Mesenchymal stem cell (in vitro differentiated cells and primary cell): ENCODE data around the gene VIT.

Experiments used
- DNase-seq: peaks from one replicate; pipeline ENCODE4 v3.0.0-alpha.2; 2013
- H2AFZ ChIP-seq: one replicate; pipeline ENCODE4 v1.6.1; 2013; ENCODE audit warnings: low read depth, mild to moderate bottlenecking, control low read depth, inconsistent platforms, low read length, moderate library complexity
- H2AK5ac ChIP-seq: 2 replicates; pipeline ENCODE4 v1.6.1; 2013; ENCODE audit warnings: low read length, moderate library complexity, mild to moderate bottlenecking, inconsistent platforms; ENCODE audit not compliant: severe bottlenecking
- H2BK120ac ChIP-seq: one replicate; pipeline ENCODE4 v1.6.1; 2013; ENCODE audit warnings: low read depth, mild to moderate bottlenecking, inconsistent platforms, low read length, moderate library complexity
- H2BK12ac ChIP-seq, 2 experiments: one replicate each; pipeline ENCODE4 v1.6.1; 2013; ENCODE audit warnings: inconsistent platforms in 2 of 2, low read length in 2 of 2, mild to moderate bottlenecking in 2 of 2, moderate library complexity in 2 of 2, control low read depth in 1 of 2
- H2BK15ac ChIP-seq: one replicate; pipeline ENCODE4 v1.6.1; 2013; ENCODE audit warnings: mild to moderate bottlenecking, low read depth, inconsistent platforms; ENCODE audit not compliant: poor library complexity, severe bottlenecking
- H2BK5ac ChIP-seq: 2 replicates; pipeline ENCODE4 v1.6.1; 2013; ENCODE audit warnings: low read depth, mild to moderate bottlenecking, low read length, control low read depth, inconsistent platforms; ENCODE audit not compliant: poor library complexity, severe bottlenecking
- H3K14ac ChIP-seq, 2 experiments: one replicate each; pipeline ENCODE4 v1.6.1; 2013; ENCODE audit warnings: inconsistent platforms in 2 of 2, low read length in 2 of 2, control low read depth in 1 of 2, mild to moderate bottlenecking in 1 of 2, moderate library complexity in 1 of 2
- H3K18ac ChIP-seq, 2 experiments: one replicate each; pipeline ENCODE4 v1.6.1; 2013; ENCODE audit warnings: inconsistent platforms in 2 of 2, low read length in 2 of 2, control low read depth in 1 of 2, low read depth in 1 of 2, mild to moderate bottlenecking in 1 of 2
- H3K23ac ChIP-seq, 2 experiments: one replicate each; pipeline ENCODE4 v1.6.1; 2013; ENCODE audit warnings: inconsistent platforms in 2 of 2, low read length in 2 of 2, mild to moderate bottlenecking in 2 of 2, moderate library complexity in 2 of 2, control low read depth in 1 of 2
- H3K27ac ChIP-seq: 2 replicates; pipeline ENCODE4 v1.5.1; 2013; ENCODE audit warnings: mild to moderate bottlenecking, moderate library complexity, low read length, control low read depth, inconsistent platforms; ENCODE audit not compliant: poor library complexity, severe bottlenecking
- H3K27me3 ChIP-seq, 2 experiments: 2 replicates each; pipeline versions ENCODE4 v1.6.1 to v1.7.0; 2013; ENCODE audit warnings: low read length in 2 of 2, mild to moderate bottlenecking in 2 of 2, moderate library complexity in 2 of 2, control low read depth in 1 of 2, inconsistent platforms in 1 of 2; ENCODE audit not compliant: control insufficient read depth in 1 of 2, insufficient read depth in 1 of 2
- H3K36me3 ChIP-seq, 2 experiments: 2 replicates each; pipeline versions ENCODE4 v1.6.1 to v1.7.0; 2013; ENCODE audit warnings: low read length in 2 of 2, control low read depth in 1 of 2, inconsistent platforms in 1 of 2, low read depth in 1 of 2, mild to moderate bottlenecking in 1 of 2; ENCODE audit not compliant: insufficient read depth in 2 of 2, control insufficient read depth in 1 of 2
- H3K4ac ChIP-seq, 2 experiments: one replicate each; pipeline ENCODE4 v1.6.1; 2013; ENCODE audit warnings: inconsistent platforms in 2 of 2, low read length in 2 of 2, mild to moderate bottlenecking in 2 of 2, moderate library complexity in 2 of 2, control low read depth in 1 of 2, low read depth in 1 of 2
- H3K4me1 ChIP-seq: 2 replicates; pipeline ENCODE4 v1.6.1; 2013; ENCODE audit warnings: low read depth, low read length, control low read depth; ENCODE audit not compliant: control insufficient read depth, insufficient read depth
- H3K4me2 ChIP-seq: 2 replicates; pipeline ENCODE4 v1.6.1; 2013; ENCODE audit warnings: low read length, mild to moderate bottlenecking, inconsistent platforms; ENCODE audit not compliant: poor library complexity, severe bottlenecking
- H3K4me3 ChIP-seq, 2 experiments: 2 replicates each; pipeline versions ENCODE4 v1.5.1 to v1.7.0; 2013; ENCODE audit warnings: low read length in 2 of 2, mild to moderate bottlenecking in 2 of 2, control low read depth in 1 of 2, low read depth in 1 of 2; ENCODE audit not compliant: insufficient read depth in 1 of 2
- H3K79me1 ChIP-seq: replicated peaks from 2 replicates; pipeline ENCODE4 v1.6.1; 2013; ENCODE audit warnings: mild to moderate bottlenecking, control low read depth, low read length, inconsistent platforms; ENCODE audit not compliant: poor library complexity, severe bottlenecking
- H3K9ac ChIP-seq: 2 replicates; pipeline ENCODE4 v1.7.0; 2013; ENCODE audit warnings: mild to moderate bottlenecking, low read length, moderate library complexity
- H3K9me3 ChIP-seq: 2 replicates; pipeline ENCODE4 v1.7.0; 2013; ENCODE audit warnings: mild to moderate bottlenecking, low read length; ENCODE audit not compliant: control insufficient read depth
- H4K8ac ChIP-seq: one replicate; pipeline ENCODE4 v1.6.1; 2013; ENCODE audit warnings: inconsistent platforms, mild to moderate bottlenecking, low read length, moderate library complexity
- H4K91ac ChIP-seq: one replicate; pipeline ENCODE4 v1.6.1; 2013; ENCODE audit warnings: mild to moderate bottlenecking, low read length, inconsistent platforms
- WGBS: methylation state at CpG from one replicate; pipeline ENCODE4 v1.1.7; 2013; ENCODE audit warnings: mixed read lengths; 5-methylcytosine and 5-hydroxymethylcytosine counted together

The VIT gene

DNA sequence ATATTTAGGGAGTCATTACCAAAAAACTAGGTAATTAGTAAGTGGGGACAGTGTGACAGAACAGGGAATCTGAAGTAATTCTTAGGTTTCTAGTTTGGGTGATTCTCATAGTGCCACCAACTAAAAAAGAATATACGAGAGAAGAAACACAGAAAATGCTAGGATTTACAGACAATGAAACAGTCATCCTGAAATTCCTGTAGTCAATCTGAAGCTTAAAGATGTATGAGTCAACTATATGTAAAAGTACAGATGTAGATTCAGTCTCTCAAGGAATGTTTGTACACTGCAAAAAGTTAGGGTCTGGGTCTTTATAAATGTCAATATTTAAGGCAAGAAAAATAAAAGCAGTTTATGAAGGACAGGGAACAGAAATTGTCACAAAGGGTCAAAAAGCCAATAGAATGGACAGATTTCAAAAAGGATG lies 162.9 kb downstream of the VIT start:
- no peak overlapping the region for H3K27ac ChIP-seq
- no peak overlapping the region for H3K9ac ChIP-seq
- no peak overlapping the region for H3K4ac ChIP-seq
- no peak overlapping the region for H2BK5ac ChIP-seq
- H3K23ac ChIP-seq, result no peak overlapping the region
- no peak overlapping the region for H2AK5ac ChIP-seq
- no peak overlapping the region for H2AFZ ChIP-seq
- no peaks in the 10 kb centered on the region for H3K4me1 ChIP-seq
- H3K27me3 ChIP-seq, result no peaks in the 10 kb centered on the region
- no peak overlapping the region for H2BK15ac ChIP-seq
- H4K8ac ChIP-seq, result no peak overlapping the region
- no peak overlapping the region for H3K4me3 ChIP-seq
- H2BK120ac ChIP-seq, result no peak overlapping the region
- H3K18ac ChIP-seq, result no peak overlapping the region
- DNase-seq, result no peak
- H3K9me3 ChIP-seq, result no peaks in the 10 kb centered on the region
- peaks cover 3 to 69% of the 10 kb centered on the region in 2 experiments for H3K36me3 ChIP-seq
- no peak overlapping the region for H3K4me2 ChIP-seq
- no peak overlapping the region for H2BK12ac ChIP-seq
- no peak overlapping the region for H3K14ac ChIP-seq
- H4K91ac ChIP-seq, result no peak overlapping the region
- WGBS, result no CpG with 5 or more reads among the region's 1 CpG
- no peaks in the 10 kb centered on the region for H3K79me1 ChIP-seq

- DNase-seq, result no peak
- no peak overlapping the region for H3K4me3 ChIP-seq
- no peak overlapping the region for H2BK12ac ChIP-seq
- no peak overlapping the region for H2BK120ac ChIP-seq
- no peak overlapping the region for H2AFZ ChIP-seq
- H3K27me3 ChIP-seq, result no peaks in the 10 kb centered on the region
- no peak overlapping the region for H3K4ac ChIP-seq
- no peaks in the 10 kb centered on the region for H3K4me1 ChIP-seq
- H2BK15ac ChIP-seq, result no peak overlapping the region
- peaks cover 2% of the 10 kb centered on the region for H3K79me1 ChIP-seq
- H3K9me3 ChIP-seq, result no peaks in the 10 kb centered on the region
- no peak overlapping the region for H2BK5ac ChIP-seq
- H3K9ac ChIP-seq, result no peak overlapping the region
- no peak overlapping the region for H3K4me2 ChIP-seq
- H3K23ac ChIP-seq, result no peak overlapping the region
- WGBS, result 100% methylated on average over 2 of the region's 2 CpGs
- H3K36me3 ChIP-seq, result peaks cover 7 to 71% of the 10 kb centered on the region in 2 experiments
- H2AK5ac ChIP-seq, result no peak overlapping the region
- H3K18ac ChIP-seq, result no peak overlapping the region
- H3K14ac ChIP-seq, result no peak overlapping the region
- no peak overlapping the region for H3K27ac ChIP-seq
- no peak overlapping the region for H4K91ac ChIP-seq
- no peak overlapping the region for H4K8ac ChIP-seq
These were observed 165.4 kb downstream of the VIT start for GRCh38 chr2:36861896-36862295.
